ENCODE data around the gene NTRK3.

DNA sequence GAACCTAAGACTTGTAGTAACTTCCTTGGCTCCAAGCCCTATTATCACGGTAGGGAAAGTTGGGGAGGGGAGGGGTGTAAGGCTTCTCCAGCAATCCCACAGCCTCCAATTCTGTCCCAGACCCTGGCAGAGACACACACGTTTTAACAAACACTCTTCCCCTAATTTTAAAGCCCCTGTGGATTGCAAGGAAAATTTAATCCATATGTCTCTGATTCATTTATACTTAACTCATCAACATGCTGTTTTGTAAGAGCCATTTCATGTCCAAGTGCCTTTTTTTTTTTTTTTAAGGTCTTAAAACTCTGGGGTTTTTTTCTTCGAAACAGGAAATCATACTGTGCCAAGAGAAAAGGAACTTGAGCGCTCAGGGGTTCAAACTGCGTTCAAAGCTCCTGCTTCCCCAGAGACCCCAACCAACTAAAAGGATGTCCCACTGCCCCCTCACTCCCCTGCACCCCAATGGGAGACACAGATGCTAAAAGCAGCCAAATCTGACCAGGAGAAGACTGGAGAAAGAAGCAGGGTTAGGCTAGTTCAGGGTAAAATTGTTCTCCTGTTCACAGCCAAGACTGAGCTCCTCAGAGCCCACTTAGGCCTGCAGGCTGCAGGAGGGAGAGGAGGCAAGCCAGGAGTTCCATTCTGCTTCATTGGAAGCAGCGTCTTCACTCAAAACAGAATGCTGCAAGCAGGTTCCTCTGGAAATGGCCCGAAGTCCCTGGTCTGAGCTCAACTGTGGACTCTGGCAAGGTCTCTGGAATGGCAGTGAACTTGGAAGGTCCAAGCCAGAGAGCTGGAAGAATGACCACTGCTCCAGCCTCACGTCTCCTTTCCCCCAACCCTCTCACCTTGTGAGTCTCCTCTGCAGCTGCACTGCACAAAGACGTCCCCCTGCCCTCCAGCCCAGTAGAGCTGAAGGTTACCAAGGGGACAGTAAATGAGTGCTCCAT lies 172.5 kb downstream of the NTRK3 start:
- TF ChIP-seq, protein P1, sequence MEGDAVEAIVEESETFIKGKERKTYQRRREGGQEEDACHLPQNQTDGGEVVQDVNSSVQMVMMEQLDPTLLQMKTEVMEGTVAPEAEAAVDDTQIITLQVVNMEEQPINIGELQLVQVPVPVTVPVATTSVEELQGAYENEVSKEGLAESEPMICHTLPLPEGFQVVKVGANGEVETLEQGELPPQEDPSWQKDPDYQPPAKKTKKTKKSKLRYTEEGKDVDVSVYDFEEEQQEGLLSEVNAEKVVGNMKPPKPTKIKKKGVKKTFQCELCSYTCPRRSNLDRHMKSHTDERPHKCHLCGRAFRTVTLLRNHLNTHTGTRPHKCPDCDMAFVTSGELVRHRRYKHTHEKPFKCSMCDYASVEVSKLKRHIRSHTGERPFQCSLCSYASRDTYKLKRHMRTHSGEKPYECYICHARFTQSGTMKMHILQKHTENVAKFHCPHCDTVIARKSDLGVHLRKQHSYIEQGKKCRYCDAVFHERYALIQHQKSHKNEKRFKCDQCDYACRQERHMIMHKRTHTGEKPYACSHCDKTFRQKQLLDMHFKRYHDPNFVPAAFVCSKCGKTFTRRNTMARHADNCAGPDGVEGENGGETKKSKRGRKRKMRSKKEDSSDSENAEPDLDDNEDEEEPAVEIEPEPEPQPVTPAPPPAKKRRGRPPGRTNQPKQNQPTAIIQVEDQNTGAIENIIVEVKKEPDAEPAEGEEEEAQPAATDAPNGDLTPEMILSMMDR (conservative IDR thresholded peaks at IDR 0.05 in 1 of 2, IDR thresholded peaks at IDR 0.05 in 1 of 2; ENCODE audit: extremely low read depth in 1 of 2, insufficient read depth in 1 of 2, low read depth in 1 of 2, low read length in 2 of 2): no peak
- TF ChIP-seq EZH2 (IDR thresholded peaks at IDR 0.05; ENCODE audit: borderline replicate concordance, low read length): no peak
